Esophagus squamous epithelium (tissue), 5 donors: Measurements from ENCODE around the gene DCUN1D4. TPM values are rescaled to one million over a fixed set of nuclear protein-coding genes. Genes with fewer than 3 reads are reported as not detected.
"Not testable (repeated sequence)": the region's sequence is repeated elsewhere in the genome, so short reads cannot be mapped to it uniquely, and the experiment has no call there.

Experiments used
- DNase-seq: peaks from one replicate; lab custom pipeline; 2025; lab: John Stamatoyannopoulos, UW
- H3K27ac ChIP-seq, 4 donors: fragments of 200-600 bp; sonication (generic); one replicate each; pipeline ENCODE4 v1.5.1; 2016 to 2019; ENCODE audit warnings: mild to moderate bottlenecking in 1 of 4
- H3K27me3 ChIP-seq, 4 donors: fragments of 200-600 bp; sonication (generic); 1 replicate in 3 of 4; 2 replicates in 1 of 4; pipeline versions ENCODE4 v1.5.1 to v1.6.0; 2017 to 2021; ENCODE audit warnings: antibody characterized with exemption in 1 of 4
- H3K36me3 ChIP-seq, 3 donors: fragments of 200-600 bp; sonication (generic); one replicate each; pipeline ENCODE4 v1.5.1; 2016 to 2019
- H3K4me1 ChIP-seq, 3 donors: fragments of 200-600 bp; sonication (generic); one replicate each; pipeline ENCODE4 v1.5.1; 2017 to 2019
- H3K4me3 ChIP-seq, 4 donors: fragments of 200-600 bp; sonication (generic); 1 replicate in 3 of 4; 2 replicates in 1 of 4; pipeline ENCODE4 v1.5.1; 2016 to 2019; ENCODE audit warnings: mild to moderate bottlenecking in 2 of 4, moderate library complexity in 1 of 4
- H3K9me3 ChIP-seq, 3 donors: fragments of 200-600 bp; sonication (generic); one replicate each; pipeline ENCODE4 v1.5.1; 2016 to 2019
- CTCF ChIP-seq, 6 experiments: fragments of 450-650 bp in 4 of 6; fragments of 200-600 bp in 2 of 6; sonication (generic) in 2 of 6; IDR thresholded peaks; one replicate each; pipeline ENCODE4 v1.5.1; 2016 to 2019; ENCODE audit warnings: antibody characterized with exemption in 6 of 6, mild to moderate bottlenecking in 4 of 6, moderate library complexity in 4 of 6
- POLR2A ChIP-seq, 4 donors: fragments of 450-650 bp; IDR thresholded peaks; one replicate each; pipeline ENCODE4 v1.6.1; 2017; ENCODE audit warnings: antibody characterized with exemption in 4 of 4, mild to moderate bottlenecking in 4 of 4, moderate library complexity in 3 of 4
- WGBS, 2 donors: methylation state at CpG; one replicate each; pipeline ENCODE4 v1.1.5; 2018; 5-methylcytosine and 5-hydroxymethylcytosine counted together
- intact Hi-C: fragments of 100-400 bp; cut with DNase I; formaldehyde crosslinking; loops from one replicate; pipeline ENCODE4 v1.15.0; 2022
- total RNA-seq, 4 donors: library from RNA; depleted of rRNA; stranded (reverse); fragments of >200 nt; gene quantifications; one replicate each; pipeline ENCODE4 v1.1.0, GENCODE V29; 2016
- donor health status: DM: yes; HTN: yes; CAD: no.

DCUN1D4 gene
- total RNA-seq, 4 donors from 2014 or later = 13.0 to 33.0 (median 16.7) TPM

- DNase-seq = no peak
- Histone ChIP-seq H3K9me3 (no peaks in the 10 kb centered on the region), H3K4me3 (no peak overlapping the region), H3K27me3 (no peaks in the 10 kb centered on the region), H3K27ac (no peak overlapping the region), H3K4me1 (no peaks in the 10 kb centered on the region), H3K36me3 (no peaks in the 10 kb centered on the region)
- intact Hi-C loops = no loop called here
- 64 to 73% methylated on average over 1 to 2 of the region's 2 CpGs for WGBS, 2 donors
- TF ChIP-seq POLR2A (IDR thresholded peaks at IDR 0.05) (no peak), CTCF (IDR thresholded peaks at IDR 0.05) (no peak)
These were observed 80.4 kb downstream of the DCUN1D4 start for GRCh38 chr4:51923343-51923742.

GRCh38 chr4:51925307-51925706 is 82.4 kb downstream of the DCUN1D4 start:
- H3K36me3 ChIP-seq = no peaks in the 10 kb centered on the region
- DNase-seq = no peak
- H3K9me3 ChIP-seq = no peaks in the 10 kb centered on the region
- no peaks in the 10 kb centered on the region for H3K27me3 ChIP-seq
- no peak overlapping the region for H3K27ac ChIP-seq
- TF ChIP-seq CTCF (IDR thresholded peaks at IDR 0.05) = no peak
- no peak for TF ChIP-seq POLR2A (IDR thresholded peaks at IDR 0.05)
- intact Hi-C loops = no loop called here
- no peaks in the 10 kb centered on the region for H3K4me1 ChIP-seq
- H3K4me3 ChIP-seq = no peak overlapping the region

DNA sequence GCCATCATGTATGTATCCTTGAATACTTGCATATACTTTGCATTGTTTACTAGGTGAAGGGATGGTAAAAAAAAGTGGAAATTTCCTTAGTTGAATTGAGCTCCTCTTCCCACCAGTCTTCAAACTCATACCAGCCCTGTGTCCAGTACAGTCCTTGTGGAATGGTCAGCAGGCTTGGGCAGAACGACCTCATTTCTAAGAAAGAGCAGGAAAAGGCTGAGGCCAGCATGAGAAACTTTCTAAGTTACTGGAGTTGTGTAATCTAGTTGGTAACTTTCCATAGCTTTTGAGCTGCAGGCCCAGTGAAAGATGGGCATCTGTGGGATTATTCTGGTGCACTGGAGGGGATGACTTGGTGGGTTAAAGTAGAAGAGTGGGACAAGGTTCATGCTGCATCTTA is 87.6 kb downstream of the DCUN1D4 start:
- H3K9me3 ChIP-seq = no peaks in the 10 kb centered on the region
- no peak overlapping the region for H3K4me3 ChIP-seq
- H3K27ac ChIP-seq = no peak overlapping the region
- no peak for TF ChIP-seq POLR2A (IDR thresholded peaks at IDR 0.05)
- 77 to 86% methylated on average over 1 of the region's 1 CpG for WGBS, 2 donors
- DNase-seq = no peak
- H3K4me1 ChIP-seq = no peaks in the 10 kb centered on the region
- H3K36me3 ChIP-seq = no peaks in the 10 kb centered on the region
- H3K27me3 ChIP-seq = no peaks in the 10 kb centered on the region
- intact Hi-C loops = no loop called here

GRCh38 chr4:51931461-51931860 is 88.5 kb downstream of the DCUN1D4 start:
- H3K36me3 ChIP-seq = no peaks in the 10 kb centered on the region
- no peak overlapping the region for H3K27ac ChIP-seq
- no peak for TF ChIP-seq CTCF (IDR thresholded peaks at IDR 0.05)
- TF ChIP-seq POLR2A (IDR thresholded peaks at IDR 0.05) = no peak
- intact Hi-C loops = no loop called here
- no peak for DNase-seq
- no peak overlapping the region for H3K4me3 ChIP-seq
- H3K27me3 ChIP-seq = no peaks in the 10 kb centered on the region
- no peaks in the 10 kb centered on the region for H3K9me3 ChIP-seq
- no peaks in the 10 kb centered on the region for H3K4me1 ChIP-seq

DNA sequence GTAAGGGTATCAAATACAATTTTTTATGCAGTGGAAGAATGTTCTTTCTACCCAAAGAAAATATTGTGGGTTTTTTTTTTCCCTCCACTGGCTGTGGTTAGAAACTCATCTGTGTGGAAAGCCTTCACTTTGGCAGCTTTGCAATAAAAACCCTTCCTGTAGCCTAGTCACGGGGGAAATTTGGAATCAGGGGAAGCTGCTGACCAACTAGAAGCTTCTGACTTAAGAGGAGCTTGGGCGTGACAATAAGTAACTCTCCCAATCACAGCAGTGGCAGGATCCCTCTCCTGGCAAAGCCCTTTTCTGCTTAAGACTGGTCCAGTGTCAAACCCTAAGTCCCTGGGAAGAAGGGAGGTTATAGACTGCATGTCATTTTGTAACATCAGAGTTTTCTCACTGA is 89.3 kb downstream of the DCUN1D4 start:
- no peak for DNase-seq
- Histone ChIP-seq H3K27me3 (no peaks in the 10 kb centered on the region), H3K27ac (no peak overlapping the region), H3K36me3 (no peaks in the 10 kb centered on the region), H3K9me3 (no peaks in the 10 kb centered on the region), H3K4me1 (no peaks in the 10 kb centered on the region), H3K4me3 (no peak overlapping the region)
- WGBS, 2 donors = 40 to 42% methylated on average over 2 of the region's 2 CpGs
- intact Hi-C loops = no loop called here
- TF ChIP-seq CTCF (IDR thresholded peaks at IDR 0.05) (no peak), POLR2A (IDR thresholded peaks at IDR 0.05) (no peak)

DNA sequence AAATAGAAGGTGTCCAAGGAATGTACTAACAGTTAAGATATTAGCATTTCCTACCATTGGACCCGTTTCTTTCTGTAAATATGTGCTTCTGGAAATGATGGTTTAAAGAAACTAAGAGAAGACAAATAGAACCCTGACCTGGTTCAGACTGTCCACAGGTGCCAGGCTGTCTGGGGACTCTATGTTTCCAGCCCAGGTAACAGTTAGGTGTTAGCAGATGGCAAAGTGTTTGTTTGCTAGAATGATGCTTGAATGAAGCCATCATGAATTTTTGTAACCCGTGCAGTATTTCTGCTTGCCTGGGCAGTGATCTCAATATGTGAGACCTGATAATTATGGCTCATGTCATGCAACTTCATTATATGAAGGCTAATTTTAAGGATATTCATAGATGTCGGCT is 89.7 kb downstream of the DCUN1D4 start:
- Histone ChIP-seq H3K27me3 (no peaks in the 10 kb centered on the region), H3K9me3 (no peaks in the 10 kb centered on the region), H3K4me1 (no peaks in the 10 kb centered on the region), H3K36me3 (no peaks in the 10 kb centered on the region), H3K27ac (no peak overlapping the region), H3K4me3 (no peak overlapping the region)
- DNase-seq = no peak
- WGBS, 2 donors = 52 to 68% methylated on average over 3 of the region's 3 CpGs
- intact Hi-C loops = no loop called here
- no peak for TF ChIP-seq POLR2A (IDR thresholded peaks at IDR 0.05)

DNA sequence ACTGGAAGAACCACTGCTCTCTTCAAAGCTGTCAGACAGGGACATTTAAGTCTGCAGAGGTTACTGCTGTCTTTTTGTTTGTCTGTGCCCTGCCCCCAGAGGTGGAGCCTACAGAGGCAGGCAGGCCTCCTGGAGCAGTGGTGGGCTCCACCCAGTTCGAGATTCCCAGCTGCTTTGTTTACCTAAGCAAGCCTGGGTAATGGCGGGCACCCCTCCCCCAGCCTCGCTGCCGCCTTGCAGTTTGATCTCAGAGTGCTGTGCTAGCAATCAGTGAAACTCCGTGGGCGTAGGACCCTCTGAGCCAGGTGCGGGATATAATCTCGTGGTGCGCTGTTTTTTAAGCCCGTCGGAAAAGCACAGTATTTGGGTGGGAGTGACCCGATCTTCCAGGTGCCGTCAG is 97.5 kb downstream of the DCUN1D4 start:
- DNase-seq, H3K36me3 ChIP-seq, H3K9me3 ChIP-seq, H3K4me3 ChIP-seq, H3K27ac ChIP-seq, intact Hi-C loops, H3K27me3 ChIP-seq, H3K4me1 ChIP-seq: not testable (repeated sequence)
- 40 to 98% methylated on average over 1 to 6 of the region's 13 CpGs for WGBS, 2 donors
